ENCODE results near the gene ATP6V0E1. TPM values are rescaled to one million over a fixed set of nuclear protein-coding genes. Genes with fewer than 3 reads are reported as not detected.

ATP6V0E1 gene
- total RNA-seq, 1 donor from 2014 or later = 100 TPM

GRCh38 chr5:172984244-172984953 lies 828 bp downstream of the ATP6V0E1 start:
- DNase-seq (ENCODE audit: low read depth) = peak; percentile 67
- H3K4me3 ChIP-seq (ENCODE audit: low read depth, low read length) = peak overlapping the region; percentile 90
- TF ChIP-seq CTCF (conservative IDR thresholded peaks at IDR 0.05; ENCODE audit: low read depth, low read length) = peak; percentile 71

GRCh38 chr5:172985596-172985995 lies 2.0 kb downstream of the ATP6V0E1 start:
- H3K4me3 ChIP-seq (ENCODE audit: low read depth, low read length) = peak overlapping the region; percentile 90
- TF ChIP-seq CTCF (conservative IDR thresholded peaks at IDR 0.05; ENCODE audit: low read depth, low read length) = no peak
- no peak for DNase-seq (ENCODE audit: low read depth)

GRCh38 chr5:172988276-172988675 lies 4.7 kb downstream of the ATP6V0E1 start:
- H3K4me3 ChIP-seq (ENCODE audit: low read depth, low read length) = no peak overlapping the region
- TF ChIP-seq CTCF (conservative IDR thresholded peaks at IDR 0.05; ENCODE audit: low read depth, low read length) = no peak
- DNase-seq (ENCODE audit: low read depth) = no peak

- DNase-seq (ENCODE audit: low read depth) = no peak
Measured at GRCh38 chr5:172990776-172991175, 7.2 kb downstream of the ATP6V0E1 start.

GRCh38 chr5:172994405-172994804 lies 10.8 kb downstream of the ATP6V0E1 start:
- TF ChIP-seq CTCF (conservative IDR thresholded peaks at IDR 0.05; ENCODE audit: low read depth, low read length) = no peak
- no peak for DNase-seq (ENCODE audit: low read depth)
- no peak overlapping the region for H3K4me3 ChIP-seq (ENCODE audit: low read depth, low read length)

More at GRCh38 chr5:172990776-172991175, 7.2 kb downstream of the ATP6V0E1 start:
- H3K4me3 ChIP-seq (ENCODE audit: low read depth, low read length) = no peak overlapping the region
- TF ChIP-seq CTCF (conservative IDR thresholded peaks at IDR 0.05; ENCODE audit: low read depth, low read length) = no peak

- no peak overlapping the region for H3K4me3 ChIP-seq (ENCODE audit: low read depth, low read length)
- TF ChIP-seq CTCF (conservative IDR thresholded peaks at IDR 0.05; ENCODE audit: low read depth, low read length) = no peak
- no peak for DNase-seq (ENCODE audit: low read depth)
Measured at GRCh38 chr5:172999372-172999973, 15.9 kb downstream of the ATP6V0E1 start.

GRCh38 chr5:172999974-173000373 lies 16.4 kb downstream of the ATP6V0E1 start:
- no peak for TF ChIP-seq CTCF (conservative IDR thresholded peaks at IDR 0.05; ENCODE audit: low read depth, low read length)
- no peak for DNase-seq (ENCODE audit: low read depth)
- H3K4me3 ChIP-seq (ENCODE audit: low read depth, low read length) = no peak overlapping the region
